PFSK-1 (cell line): ENCODE results near the gene GRIN2A.

Source experiments
- FOXP2 ChIP-seq: optimal IDR thresholded peaks from 2 replicates; pipeline ENCODE3; 2011; ENCODE audit warnings: borderline replicate concordance, control low read depth, inconsistent platforms; ENCODE audit not compliant: insufficient read depth; ENCODE audit errors: extremely low read length, extremely low read depth
- POLR2AphosphoS5 ChIP-seq: IDR thresholded peaks from 2 replicates; pipeline ENCODE4 v1.6.1; 2012; ENCODE audit warnings: low read depth, mild to moderate bottlenecking, control low read depth, low read length, moderate library complexity
- SIN3A ChIP-seq: IDR thresholded peaks from 2 replicates; pipeline ENCODE4 v1.6.1; 2012; ENCODE audit warnings: mild to moderate bottlenecking, low read length, moderate library complexity, borderline replicate concordance; ENCODE audit not compliant: insufficient read depth
- TAF1 ChIP-seq: IDR thresholded peaks from 2 replicates; pipeline ENCODE4 v1.6.1; 2012; ENCODE audit warnings: low read length, control low read depth, borderline replicate concordance; ENCODE audit not compliant: insufficient read depth
- TF ChIP-seq, protein P1 (sequence below), 2 experiments: IDR thresholded peaks; 2 replicates each; pipeline versions ENCODE4 v1.6.1 to v1.8.0; 2011 to 2012; ENCODE audit warnings: low read depth in 2 of 2, low read length in 2 of 2, control low read depth in 1 of 2, inconsistent platforms in 1 of 2, mild to moderate bottlenecking in 1 of 2, moderate library complexity in 1 of 2; ENCODE audit not compliant: insufficient read depth in 1 of 2

The GRIN2A gene

DNA sequence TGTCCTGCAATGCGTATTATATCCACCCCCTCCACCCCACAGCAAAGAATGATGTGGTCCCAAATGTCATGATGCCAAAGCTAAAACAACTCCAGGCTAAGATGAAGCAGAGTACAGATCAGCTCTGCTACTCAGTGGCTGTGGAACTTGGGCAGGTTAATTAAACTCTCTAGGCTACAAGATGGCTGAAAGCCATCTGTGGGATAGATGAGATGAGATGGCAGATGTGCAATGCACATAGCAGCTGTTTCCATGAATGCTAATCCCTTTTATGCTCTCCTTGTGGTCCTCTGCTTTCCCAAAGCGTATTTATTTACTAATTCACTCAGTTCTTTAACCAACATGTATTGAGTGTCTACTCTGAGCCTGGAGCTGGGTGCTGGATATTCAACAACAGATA lies 114.4 kb downstream of the GRIN2A start:
- TF ChIP-seq POLR2AphosphoS5: no peak

DNA sequence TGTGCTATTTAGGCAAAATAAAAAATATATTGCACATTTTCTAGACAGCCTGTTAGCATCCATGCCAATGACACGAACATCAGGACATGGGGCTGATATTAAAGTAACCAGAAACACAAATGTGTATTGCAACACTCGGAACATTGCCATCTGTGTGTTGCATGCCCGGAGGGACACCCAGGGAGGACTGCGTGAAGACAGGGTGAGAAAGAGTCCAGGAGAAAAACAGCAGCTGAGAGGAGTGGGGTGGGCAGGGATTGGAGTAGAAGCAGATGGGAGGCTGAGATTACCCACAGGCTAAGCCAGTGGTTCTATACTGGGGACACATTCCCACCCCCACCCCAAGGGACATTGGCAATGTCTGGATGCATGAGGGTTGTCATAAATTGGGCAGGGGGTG lies 114.8 kb downstream of the GRIN2A start:
- no peak for TF ChIP-seq POLR2AphosphoS5

DNA sequence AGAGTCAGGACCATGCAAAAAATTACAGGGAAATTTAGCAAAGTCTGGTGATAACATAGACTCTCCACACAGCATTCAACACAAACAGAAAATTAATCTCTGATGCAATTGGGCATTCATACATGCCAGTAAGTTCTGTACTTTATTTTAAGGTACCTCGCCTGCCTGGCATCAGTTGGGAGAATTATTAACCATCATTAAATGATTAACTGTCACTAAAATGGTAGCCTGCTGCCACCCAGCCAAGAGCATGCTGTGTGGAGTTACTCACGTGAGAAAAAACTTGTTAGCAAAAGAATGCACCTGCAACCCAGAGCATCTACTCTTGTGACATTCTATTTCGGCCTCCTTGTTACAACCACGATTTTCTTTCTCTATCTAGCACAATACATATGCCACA lies 117.2 kb downstream of the GRIN2A start:
- no peak for TF ChIP-seq SIN3A
- TF ChIP-seq FOXP2: no peak
- no peak for TF ChIP-seq POLR2AphosphoS5
- TF ChIP-seq, protein P1, sequence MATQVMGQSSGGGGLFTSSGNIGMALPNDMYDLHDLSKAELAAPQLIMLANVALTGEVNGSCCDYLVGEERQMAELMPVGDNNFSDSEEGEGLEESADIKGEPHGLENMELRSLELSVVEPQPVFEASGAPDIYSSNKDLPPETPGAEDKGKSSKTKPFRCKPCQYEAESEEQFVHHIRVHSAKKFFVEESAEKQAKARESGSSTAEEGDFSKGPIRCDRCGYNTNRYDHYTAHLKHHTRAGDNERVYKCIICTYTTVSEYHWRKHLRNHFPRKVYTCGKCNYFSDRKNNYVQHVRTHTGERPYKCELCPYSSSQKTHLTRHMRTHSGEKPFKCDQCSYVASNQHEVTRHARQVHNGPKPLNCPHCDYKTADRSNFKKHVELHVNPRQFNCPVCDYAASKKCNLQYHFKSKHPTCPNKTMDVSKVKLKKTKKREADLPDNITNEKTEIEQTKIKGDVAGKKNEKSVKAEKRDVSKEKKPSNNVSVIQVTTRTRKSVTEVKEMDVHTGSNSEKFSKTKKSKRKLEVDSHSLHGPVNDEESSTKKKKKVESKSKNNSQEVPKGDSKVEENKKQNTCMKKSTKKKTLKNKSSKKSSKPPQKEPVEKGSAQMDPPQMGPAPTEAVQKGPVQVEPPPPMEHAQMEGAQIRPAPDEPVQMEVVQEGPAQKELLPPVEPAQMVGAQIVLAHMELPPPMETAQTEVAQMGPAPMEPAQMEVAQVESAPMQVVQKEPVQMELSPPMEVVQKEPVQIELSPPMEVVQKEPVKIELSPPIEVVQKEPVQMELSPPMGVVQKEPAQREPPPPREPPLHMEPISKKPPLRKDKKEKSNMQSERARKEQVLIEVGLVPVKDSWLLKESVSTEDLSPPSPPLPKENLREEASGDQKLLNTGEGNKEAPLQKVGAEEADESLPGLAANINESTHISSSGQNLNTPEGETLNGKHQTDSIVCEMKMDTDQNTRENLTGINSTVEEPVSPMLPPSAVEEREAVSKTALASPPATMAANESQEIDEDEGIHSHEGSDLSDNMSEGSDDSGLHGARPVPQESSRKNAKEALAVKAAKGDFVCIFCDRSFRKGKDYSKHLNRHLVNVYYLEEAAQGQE (IDR thresholded peaks at IDR 0.05; ENCODE audit: insufficient read depth in 1 of 2, low read depth in 2 of 2, low read length in 2 of 2): no peak
- no peak for TF ChIP-seq TAF1

DNA sequence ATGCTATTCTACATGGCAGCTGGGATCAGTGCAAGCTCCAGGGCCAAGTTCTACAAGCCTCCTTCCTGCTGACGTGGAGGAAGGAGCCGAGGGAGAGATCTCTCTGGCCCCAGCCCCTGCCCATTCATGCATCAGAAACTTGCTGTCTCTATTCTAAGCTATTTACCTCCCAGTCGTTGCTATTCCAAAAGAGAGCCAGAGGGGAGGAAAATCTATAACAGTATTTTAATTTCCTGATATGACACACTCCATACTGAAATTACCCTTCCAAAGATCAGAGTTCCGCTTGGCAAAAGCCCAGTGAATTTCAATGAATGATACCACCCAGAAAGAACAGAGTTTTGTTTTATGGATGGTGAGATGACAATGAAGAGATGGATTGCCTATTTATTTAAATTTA lies 133.4 kb downstream of the GRIN2A start:
- TF ChIP-seq FOXP2 (no peak), TAF1 (no peak)
- TF ChIP-seq, protein P1 (IDR thresholded peaks at IDR 0.05; ENCODE audit: insufficient read depth in 1 of 2, low read depth in 2 of 2, low read length in 2 of 2): no peak

DNA sequence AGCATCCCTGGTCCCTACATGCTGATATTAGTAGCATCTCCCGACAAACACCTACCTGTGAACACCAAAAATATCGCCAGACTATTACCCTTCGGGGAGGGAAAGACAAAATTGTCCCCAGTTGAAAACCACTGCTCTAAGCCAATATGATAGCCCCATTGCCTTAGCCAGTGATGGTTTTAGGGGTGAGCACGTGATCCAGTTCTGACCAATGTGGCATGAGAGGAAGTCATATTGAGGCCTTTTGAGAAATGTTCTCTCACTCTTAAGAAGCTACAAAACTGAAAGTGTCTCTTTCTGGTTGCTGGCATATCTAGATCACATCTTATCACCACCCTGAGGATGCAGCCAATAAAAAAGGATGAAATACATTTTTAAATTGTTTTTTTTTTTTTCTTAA lies 136.3 kb downstream of the GRIN2A start:
- no peak for TF ChIP-seq TAF1
- TF ChIP-seq, protein P1 (IDR thresholded peaks at IDR 0.05; ENCODE audit: insufficient read depth in 1 of 2, low read depth in 2 of 2, low read length in 2 of 2): no peak
- no peak for TF ChIP-seq SIN3A
- no peak for TF ChIP-seq FOXP2
- no peak for TF ChIP-seq POLR2AphosphoS5

DNA sequence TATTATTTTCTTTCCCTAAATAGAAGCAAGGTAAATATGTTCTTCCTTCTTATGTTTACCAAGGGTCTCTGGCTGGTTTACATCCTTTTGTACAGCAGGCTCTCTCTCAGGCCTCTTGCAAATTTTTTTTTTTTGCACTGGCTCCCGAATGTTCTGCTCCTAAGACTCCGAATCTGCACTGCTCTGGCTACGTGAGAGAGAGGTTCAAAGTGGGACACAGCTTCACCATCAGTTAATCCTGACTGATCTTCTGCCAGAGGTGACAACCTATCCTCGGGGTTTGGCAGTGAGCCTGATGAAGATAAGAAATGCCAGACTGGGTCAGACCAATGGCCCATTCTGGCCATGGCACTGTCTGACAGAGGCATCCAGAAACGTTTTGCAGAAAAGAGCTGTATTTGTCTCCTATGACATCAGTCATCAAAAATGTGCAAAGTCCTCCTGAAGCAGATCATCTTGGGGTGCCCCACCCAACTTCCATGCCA lies 136.9 kb downstream of the GRIN2A start:
- TF ChIP-seq POLR2AphosphoS5 (no peak), TAF1 (no peak), SIN3A (no peak), FOXP2 (no peak)
- TF ChIP-seq, protein P1 (IDR thresholded peaks at IDR 0.05; ENCODE audit: insufficient read depth in 1 of 2, low read depth in 2 of 2, low read length in 2 of 2): no peak
